GM19324 (cell line): ENCODE measurements around the gene FAM228A.

ENCODE experiments used
- ATAC-seq: cut with Tn5 transposase; IDR thresholded peaks from one replicate; pipeline ENCODE4 v1.9.1; 2021; ENCODE audit warnings: mild to moderate bottlenecking, moderate library complexity; ENCODE audit not compliant: unreplicated experiment, low FRiP score

FAM228A gene

GRCh38 chr2:24221343-24222050 is 46.6 kb downstream of the FAM228A start:
- no peak for ATAC-seq

DNA sequence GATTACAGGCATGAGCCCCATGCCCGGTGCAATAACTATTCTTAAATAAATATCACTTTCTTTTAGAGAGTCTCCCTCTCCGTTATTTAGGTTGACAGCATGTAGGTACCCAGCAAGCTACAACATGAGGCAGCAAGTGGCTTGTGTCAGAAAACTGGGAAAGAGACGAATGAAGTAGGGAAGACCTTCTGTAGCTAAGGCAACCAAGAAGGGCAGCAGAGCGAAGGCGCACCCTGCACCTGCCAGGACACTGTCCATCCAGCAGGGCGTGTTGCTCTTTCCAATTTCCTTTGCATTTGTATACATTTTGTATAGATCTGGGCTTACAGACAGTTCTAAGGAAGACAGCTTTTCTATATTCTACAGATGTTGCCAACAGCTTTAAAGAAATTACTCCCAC is 48.1 kb downstream of the FAM228A start:
- ATAC-seq: no peak

DNA sequence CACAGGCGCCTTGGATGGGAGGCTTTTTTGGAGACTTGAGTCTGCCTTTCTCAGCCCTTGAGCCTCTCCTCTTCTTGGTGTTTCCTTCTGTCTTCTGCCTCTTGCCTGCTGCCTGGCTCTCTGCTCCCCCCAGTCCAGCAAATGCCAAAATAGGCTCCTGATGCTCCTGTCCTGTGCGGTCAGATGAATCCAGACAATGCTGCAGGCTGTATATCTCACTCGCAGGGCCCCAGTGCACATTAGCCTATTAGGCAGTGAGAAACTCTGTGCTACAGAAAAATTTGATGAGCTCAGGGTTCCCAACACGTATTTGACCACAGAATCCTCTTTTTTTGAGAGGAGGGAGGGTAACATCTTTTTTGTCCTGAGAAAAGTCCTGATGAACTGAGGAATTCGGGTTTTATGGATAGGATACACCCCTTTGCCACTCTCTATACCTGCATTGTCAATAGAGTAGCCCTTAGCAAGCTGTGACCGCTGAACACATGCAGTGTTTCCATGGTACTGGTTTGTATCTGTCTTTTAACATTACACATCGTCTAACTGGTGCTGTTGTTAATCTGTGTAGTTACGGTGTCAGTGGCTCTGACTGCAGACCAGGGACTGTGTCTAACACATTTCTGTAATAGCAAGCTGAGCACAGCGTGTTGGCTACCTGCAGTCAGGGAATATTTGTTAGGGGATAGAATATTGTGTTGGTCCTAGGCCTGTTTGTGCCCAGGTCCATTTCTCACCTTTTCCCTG is 50.8 kb downstream of the FAM228A start:
- ATAC-seq: no peak

DNA sequence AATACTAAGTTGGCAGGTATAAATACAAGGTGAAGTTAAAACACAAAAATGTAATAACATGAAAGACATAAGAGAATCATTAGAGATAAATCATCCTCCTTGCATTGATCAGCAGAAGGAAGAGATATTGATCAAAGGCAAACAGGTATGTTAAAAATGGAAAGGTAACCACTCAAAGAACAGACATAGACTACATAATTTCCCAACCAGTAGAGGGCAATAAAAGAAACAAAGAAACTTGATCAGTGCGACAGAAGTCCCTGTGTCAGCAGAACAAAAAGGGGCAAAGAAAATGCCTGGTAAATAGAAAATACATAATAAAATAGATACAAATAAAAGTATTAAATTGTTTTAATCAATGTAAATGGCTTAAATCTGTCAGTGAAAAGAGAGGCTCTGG is 53.6 kb downstream of the FAM228A start:
- ATAC-seq: no peak

GRCh38 chr2:24231461-24231881 is 56.6 kb downstream of the FAM228A start:
- no peak for ATAC-seq

DNA sequence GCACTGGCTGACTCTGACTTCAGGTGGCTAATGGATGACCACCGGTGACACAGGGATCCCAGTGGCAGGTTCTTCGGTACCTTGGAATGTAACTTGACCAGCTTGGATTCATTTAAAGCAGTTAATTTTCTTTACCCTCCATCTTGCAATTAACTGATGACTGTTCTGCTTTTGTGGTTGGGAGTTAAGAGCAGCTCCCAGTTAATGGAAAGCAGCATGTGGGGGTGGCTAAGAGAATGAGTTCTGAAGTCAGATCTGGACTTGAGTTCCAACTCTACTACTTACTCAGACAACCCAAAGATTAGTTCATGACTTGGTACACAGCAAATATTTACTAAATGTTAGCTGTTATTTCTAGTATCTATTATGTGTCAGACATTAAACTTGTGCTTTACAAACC is 58.5 kb downstream of the FAM228A start:
- no peak for ATAC-seq

DNA sequence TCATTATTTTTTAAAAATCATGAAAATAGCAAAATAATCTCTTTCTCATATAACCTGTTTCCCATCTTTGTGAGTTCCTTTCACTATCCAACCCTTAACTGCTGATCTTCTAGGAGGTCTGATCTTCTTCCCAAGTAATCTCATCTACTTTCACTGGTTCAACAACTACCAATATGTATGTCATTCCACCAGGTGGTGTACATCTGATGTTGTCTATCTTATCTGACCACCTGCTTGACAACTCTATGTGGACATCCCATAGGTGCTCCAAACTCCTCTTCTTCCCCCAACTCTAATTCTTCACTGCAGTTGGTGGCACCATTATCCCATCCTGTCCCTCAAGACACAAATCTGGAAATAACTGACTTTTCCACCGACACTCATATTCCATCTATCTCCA is 62.5 kb downstream of the FAM228A start:
- ATAC-seq: no peak

GRCh38 chr2:24238158-24238557 is 63.3 kb downstream of the FAM228A start:
- ATAC-seq: no peak

DNA sequence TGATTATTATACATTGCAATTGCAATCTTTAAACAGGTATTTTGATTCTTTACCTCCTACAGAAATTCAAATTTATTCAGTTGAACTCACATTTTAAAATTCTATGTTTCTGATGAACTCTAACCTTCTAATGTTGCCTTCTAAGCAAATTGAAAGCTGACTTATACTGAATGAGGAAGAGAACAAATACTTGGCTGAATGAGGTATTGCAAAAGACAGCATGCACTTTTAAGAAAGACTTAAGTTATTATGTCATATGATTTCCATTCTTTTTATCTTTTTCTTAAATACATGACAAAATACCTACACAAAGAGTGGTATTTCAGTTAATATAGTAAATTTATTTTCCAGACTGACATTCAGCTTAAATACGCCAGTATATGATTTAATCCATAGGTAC is 64.7 kb downstream of the FAM228A start:
- ATAC-seq: no peak
